Body of pancreas (tissue), 4 donors: ENCODE measurements around the gene JADE1.

Experiments used
- CTCF ChIP-seq, 7 experiments: fragments of 450-650 bp in 4 of 7; fragments of 200-600 bp in 3 of 7; sonication (generic) in 3 of 7; IDR thresholded peaks; one replicate each; pipeline ENCODE4 v1.5.1; 2016 to 2019; ENCODE audit warnings: antibody characterized with exemption in 7 of 7
- POLR2A ChIP-seq, 3 donors: fragments of 450-650 bp; IDR thresholded peaks; one replicate each; pipeline ENCODE4 v1.6.1; 2016; ENCODE audit warnings: antibody characterized with exemption in 3 of 3, mild to moderate bottlenecking in 2 of 3

- TF ChIP-seq CTCF (IDR thresholded peaks at IDR 0.05), result no peak
- TF ChIP-seq POLR2A (IDR thresholded peaks at IDR 0.05), result no peak
Observed at GRCh38 chr4:128819082-128819742, 9.7 kb downstream of the JADE1 start.
